BJ (cell line): ENCODE results near the gene MYO15B. TPM values are rescaled to one million over a fixed set of nuclear protein-coding genes. Genes with fewer than 3 reads are reported as not detected.
A peak's percentile ranks its signal among the peaks of the same experiment; 100 is the strongest.
"Not testable (repeated sequence)": the region's sequence is repeated elsewhere in the genome, so short reads cannot be mapped to it uniquely, and the experiment has no call there.

Experiments used
- CTCF ChIA-PET: fragments of 350-600 bp; formaldehyde crosslinking; extraction: SDS; loops from one replicate; lab custom pipeline; 2021; ENCODE audit warnings: antibody characterized with exemption, inconsistent platforms; lab: Yijun Ruan, JAX
- POLR2A ChIA-PET: fragments of 300-600 bp; sonication (Branson Sonifier 250); formaldehyde crosslinking; extraction: SDS; loops from one replicate; lab custom pipeline; 2021; ENCODE audit warnings: antibody characterized with exemption; lab: Charles Lee
- DNase-seq: peaks from one replicate; pipeline ENCODE4 v3.0.0-alpha.2; 2011; ENCODE audit warnings: low read depth
- H3K27me3 ChIP-seq: 2 replicates; pipeline ENCODE4 v1.6.0; 2011; ENCODE audit warnings: low read length; ENCODE audit not compliant: control insufficient read depth, insufficient read depth
- H3K36me3 ChIP-seq: 2 replicates; pipeline ENCODE4 v1.5.1; 2011; ENCODE audit warnings: low read length; ENCODE audit not compliant: control insufficient read depth, insufficient read depth
- H3K4me3 ChIP-seq: 2 replicates; pipeline ENCODE4 v1.5.1; 2011; ENCODE audit warnings: low read depth, mild to moderate bottlenecking, control low read depth, low read length
- polyA plus RNA-seq: library from polyadenylated mRNA; depleted of rRNA; stranded (reverse); fragments of >200 nt; gene quantifications from 2 replicates; pipeline ENCODE4 v1.2.3, GENCODE V29; 2011
- TF ChIP-seq, protein P1 (sequence below): IDR thresholded peaks from 2 replicates; pipeline ENCODE4 v1.5.1; 2011; ENCODE audit warnings: low read depth, mild to moderate bottlenecking, control low read depth, inconsistent platforms, low read length, moderate library complexity; ENCODE audit not compliant: insufficient read depth

MYO15B gene
- polyA plus RNA-seq, 1 experiment = 1.3 TPM

DNA sequence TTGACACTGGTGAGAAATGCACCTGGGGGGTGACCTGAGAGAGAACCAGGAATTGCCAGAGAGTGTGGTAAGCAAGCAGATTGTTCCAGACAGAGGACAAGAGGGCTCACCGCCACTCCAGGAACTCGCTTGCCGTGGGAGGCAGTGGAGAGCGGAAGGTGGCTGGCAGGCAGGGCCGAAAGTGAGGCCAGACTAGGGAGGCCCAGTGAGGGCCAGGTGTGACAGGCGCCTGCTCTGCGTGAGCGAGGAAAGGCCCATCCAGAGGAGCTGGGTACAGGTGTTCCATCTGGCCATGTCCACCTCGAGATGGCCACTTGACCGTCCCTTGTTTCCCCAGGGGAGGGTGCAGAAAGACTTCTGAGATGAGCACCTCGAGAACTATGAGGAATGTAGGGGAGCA is 11.9 kb upstream of the MYO15B start:
- DNase-seq = no peak

DNA sequence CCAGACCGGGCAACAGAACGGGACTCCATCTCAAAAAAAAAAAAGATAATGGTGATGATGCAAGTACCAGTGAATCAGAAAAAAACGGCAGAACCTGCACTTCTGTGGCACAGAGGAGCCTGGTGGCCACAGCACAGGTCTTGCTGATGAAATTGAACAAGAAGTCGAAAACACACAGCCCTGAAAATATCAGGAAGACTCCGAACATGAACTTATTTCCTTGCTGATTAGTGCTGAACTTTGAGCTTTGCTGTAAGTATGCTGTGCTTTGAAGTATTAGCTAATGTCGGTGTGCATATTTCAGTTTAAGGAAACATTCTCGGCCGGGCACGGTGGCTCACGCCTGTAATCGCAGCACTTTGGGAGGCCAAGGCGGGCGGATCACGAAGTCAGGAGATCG is 10.9 kb upstream of the MYO15B start:
- POLR2A ChIA-PET = no interaction called here
- no peaks in the 10 kb centered on the region for H3K36me3 ChIP-seq
- DNase-seq = no peak
- H3K27me3 ChIP-seq = peaks cover 1% of the 10 kb centered on the region; the same call in 1 of the 2 replicates
- CTCF ChIA-PET = no interaction called here
- TF ChIP-seq, protein P1, sequence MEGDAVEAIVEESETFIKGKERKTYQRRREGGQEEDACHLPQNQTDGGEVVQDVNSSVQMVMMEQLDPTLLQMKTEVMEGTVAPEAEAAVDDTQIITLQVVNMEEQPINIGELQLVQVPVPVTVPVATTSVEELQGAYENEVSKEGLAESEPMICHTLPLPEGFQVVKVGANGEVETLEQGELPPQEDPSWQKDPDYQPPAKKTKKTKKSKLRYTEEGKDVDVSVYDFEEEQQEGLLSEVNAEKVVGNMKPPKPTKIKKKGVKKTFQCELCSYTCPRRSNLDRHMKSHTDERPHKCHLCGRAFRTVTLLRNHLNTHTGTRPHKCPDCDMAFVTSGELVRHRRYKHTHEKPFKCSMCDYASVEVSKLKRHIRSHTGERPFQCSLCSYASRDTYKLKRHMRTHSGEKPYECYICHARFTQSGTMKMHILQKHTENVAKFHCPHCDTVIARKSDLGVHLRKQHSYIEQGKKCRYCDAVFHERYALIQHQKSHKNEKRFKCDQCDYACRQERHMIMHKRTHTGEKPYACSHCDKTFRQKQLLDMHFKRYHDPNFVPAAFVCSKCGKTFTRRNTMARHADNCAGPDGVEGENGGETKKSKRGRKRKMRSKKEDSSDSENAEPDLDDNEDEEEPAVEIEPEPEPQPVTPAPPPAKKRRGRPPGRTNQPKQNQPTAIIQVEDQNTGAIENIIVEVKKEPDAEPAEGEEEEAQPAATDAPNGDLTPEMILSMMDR = no peak
- H3K4me3 ChIP-seq = no peak overlapping the region

More for the DNA sequence above, 11.9 kb upstream of the MYO15B start:
- TF ChIP-seq, protein P1 = no peak
- Histone ChIP-seq H3K27me3 (peaks cover 1% of the 10 kb centered on the region; the same call in 1 of the 2 replicates), H3K36me3 (no peaks in the 10 kb centered on the region), H3K4me3 (no peak overlapping the region)
- POLR2A ChIA-PET = no interaction called here
- CTCF ChIA-PET = no interaction called here

DNA sequence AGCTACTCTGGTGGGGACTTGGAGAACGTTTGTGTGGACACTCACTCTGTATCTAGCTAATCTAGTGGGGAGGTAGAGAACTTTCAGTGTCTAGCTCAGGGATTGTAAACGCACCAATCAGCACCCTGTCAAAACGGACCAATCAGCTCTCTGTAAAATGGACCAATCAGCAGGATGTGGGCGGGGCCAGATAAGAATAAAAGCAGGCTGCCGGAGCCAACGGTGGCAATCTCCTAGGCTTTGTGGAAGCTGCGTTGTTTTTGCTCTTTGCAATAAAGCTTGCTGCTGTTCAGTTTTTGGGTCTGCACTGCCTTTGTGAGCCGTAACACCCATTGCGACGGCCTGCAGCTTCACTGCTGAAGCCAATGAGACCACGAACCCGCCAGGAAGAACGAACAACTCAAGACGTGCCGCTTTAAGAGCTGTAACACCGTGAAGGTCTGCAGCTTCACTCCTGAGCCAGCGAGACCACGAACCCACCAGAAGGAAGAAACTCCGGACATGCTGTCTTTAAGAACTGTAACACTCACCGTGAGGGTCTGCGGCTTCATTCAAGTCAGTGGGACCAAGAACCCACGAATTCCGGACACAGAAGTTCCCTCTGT is 6.4 kb upstream of the MYO15B start:
- POLR2A ChIA-PET, DNase-seq, H3K4me3 ChIP-seq, H3K27me3 ChIP-seq, H3K36me3 ChIP-seq: not testable (repeated sequence)
- CTCF ChIA-PET = interaction anchor here (1.1 to 1.9 kb wide), 3 partner anchors 9 to 94 kb away, joined by 3 to 5 read pairs (median 3); no protein-coding TSS in a partner anchor

DNA sequence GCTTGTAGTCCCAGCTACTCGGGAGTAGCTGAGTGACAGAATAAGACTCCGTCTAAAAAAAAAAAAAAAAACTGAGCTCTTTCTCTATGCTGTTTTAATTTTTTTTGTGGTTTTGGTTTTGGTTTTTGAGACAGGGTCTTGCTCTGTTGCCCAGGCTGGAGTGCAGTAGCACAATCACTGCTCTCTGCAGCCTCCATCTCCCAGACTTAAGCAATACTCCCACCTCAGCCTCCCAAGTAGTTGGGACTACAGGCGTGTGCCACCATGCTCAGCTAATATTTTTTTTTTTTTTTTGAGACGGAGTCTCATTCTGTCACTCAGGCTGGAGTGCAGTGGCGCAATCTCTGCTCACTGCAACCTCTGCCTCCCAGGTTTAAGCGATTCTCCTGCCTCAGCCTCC is 4.4 kb upstream of the MYO15B start:
- ChIA-PET CTCF (interaction anchor here (0.7 to 1.7 kb wide), 3 partner anchors 50 to 167 kb away, joined by 3 to 6 read pairs (median 4); partner anchors contain the start of genes SMIM5 and TSEN54), POLR2A (interaction anchor here (0.6 kb wide), 2 partner anchors 13 to 55 kb away, joined by 3 read pairs; no protein-coding TSS in a partner anchor)
- peaks cover 14% of the 10 kb centered on the region for H3K27me3 ChIP-seq
- H3K36me3 ChIP-seq, DNase-seq, H3K4me3 ChIP-seq: not testable (repeated sequence)

DNA sequence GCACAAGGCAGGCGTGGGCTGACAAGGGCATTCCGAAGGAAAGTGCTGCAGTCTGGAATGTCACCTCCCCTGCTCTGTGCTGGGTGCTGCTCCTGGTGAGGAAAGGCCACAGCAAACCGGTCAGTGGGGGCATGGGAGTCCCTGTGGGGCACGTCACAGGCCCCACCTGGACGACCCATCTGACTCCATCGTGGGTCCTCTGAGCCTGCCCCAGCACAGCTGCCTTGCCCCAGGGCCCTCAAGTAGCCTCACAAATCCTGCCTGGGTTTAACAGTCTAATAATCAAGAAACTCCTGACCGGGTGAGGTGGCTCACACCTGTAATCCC is 2.8 kb upstream of the MYO15B start:
- no peaks in the 10 kb centered on the region for H3K36me3 ChIP-seq
- POLR2A ChIA-PET = no interaction called here
- TF ChIP-seq, protein P1 = no peak
- no peak for DNase-seq
- CTCF ChIA-PET = interaction anchor here (0.6 to 1.7 kb wide), 3 partner anchors 18 to 165 kb away, joined by 3 to 4 read pairs (median 3); no protein-coding TSS in a partner anchor
- H3K27me3 ChIP-seq = peaks cover 19% of the 10 kb centered on the region
- H3K4me3 ChIP-seq = no peak overlapping the region

DNA sequence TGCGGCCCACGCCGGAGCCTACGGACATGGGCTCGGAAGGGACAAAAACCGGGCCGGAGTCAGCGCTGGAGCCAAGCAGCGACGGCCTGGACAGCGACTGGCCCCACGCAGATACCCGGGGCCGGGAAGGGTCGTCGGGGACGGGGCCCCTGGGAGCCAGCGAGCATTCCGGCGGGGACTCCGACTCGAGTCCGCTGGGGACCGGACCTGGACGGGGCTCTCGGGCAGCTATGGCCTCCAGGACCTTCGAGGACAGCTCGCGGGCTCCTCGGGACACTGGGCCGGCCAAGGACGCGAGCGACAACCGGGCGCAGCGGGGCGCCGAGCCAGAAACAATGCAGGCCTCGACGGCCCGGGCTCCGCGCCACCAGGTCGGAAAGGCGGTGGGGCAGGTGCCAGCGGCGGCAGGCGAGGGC is 1.0 kb downstream of the MYO15B start:
- TF ChIP-seq, protein P1 = no peak
- POLR2A ChIA-PET = no interaction called here
- no peak for DNase-seq
- CTCF ChIA-PET = interaction anchor here (0.6 to 1.2 kb wide), 5 partner anchors 8 to 327 kb away, joined by 3 to 8 read pairs (median 5); partner anchors contain the start of genes MRPS7 and SMIM5
- peaks cover 17% of the 10 kb centered on the region for H3K27me3 ChIP-seq
- no peaks in the 10 kb centered on the region for H3K36me3 ChIP-seq
- H3K4me3 ChIP-seq = peak overlapping the region; percentile 23
